Dermis blood vessel endothelial cell (primary cell): ENCODE results near the gene EXOC3. TPM values are rescaled to one million over a fixed set of nuclear protein-coding genes. Genes with fewer than 3 reads are reported as not detected.
A peak's percentile ranks its signal among the peaks of the same experiment; 100 is the strongest.

ENCODE experiments used
- DNase-seq: peaks from one replicate; pipeline ENCODE4 v3.0.0; 2010
- total RNA-seq: library from RNA; depleted of rRNA; stranded (reverse); fragments of >200 nt; gene quantifications from 2 replicates; pipeline ENCODE4 v1.2.3, GENCODE V29; 2014

The EXOC3 gene
- total RNA-seq, 1 donor from 2014 or later = 52.1 TPM

DNA sequence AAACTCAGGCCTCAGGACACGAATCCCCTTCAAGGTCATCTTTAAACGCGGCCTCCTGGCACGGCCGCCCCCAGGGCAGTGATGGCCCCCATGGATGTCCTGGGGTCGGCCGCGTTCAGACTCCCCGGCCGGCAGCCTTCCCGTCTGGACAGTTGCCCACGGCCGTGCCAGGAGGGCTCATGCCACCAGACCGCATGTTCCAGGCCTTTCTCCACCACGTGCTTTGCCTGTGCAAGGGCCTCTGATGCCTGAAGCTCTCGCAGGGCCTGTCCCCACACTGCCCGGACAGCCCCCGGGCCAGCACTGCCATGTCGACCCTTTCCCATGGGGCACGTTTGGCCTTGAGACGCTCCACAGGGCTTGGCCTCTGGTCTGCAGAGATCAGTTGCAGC lies 46.7 kb downstream of the EXOC3 start:
- DNase-seq = no peak

DNA sequence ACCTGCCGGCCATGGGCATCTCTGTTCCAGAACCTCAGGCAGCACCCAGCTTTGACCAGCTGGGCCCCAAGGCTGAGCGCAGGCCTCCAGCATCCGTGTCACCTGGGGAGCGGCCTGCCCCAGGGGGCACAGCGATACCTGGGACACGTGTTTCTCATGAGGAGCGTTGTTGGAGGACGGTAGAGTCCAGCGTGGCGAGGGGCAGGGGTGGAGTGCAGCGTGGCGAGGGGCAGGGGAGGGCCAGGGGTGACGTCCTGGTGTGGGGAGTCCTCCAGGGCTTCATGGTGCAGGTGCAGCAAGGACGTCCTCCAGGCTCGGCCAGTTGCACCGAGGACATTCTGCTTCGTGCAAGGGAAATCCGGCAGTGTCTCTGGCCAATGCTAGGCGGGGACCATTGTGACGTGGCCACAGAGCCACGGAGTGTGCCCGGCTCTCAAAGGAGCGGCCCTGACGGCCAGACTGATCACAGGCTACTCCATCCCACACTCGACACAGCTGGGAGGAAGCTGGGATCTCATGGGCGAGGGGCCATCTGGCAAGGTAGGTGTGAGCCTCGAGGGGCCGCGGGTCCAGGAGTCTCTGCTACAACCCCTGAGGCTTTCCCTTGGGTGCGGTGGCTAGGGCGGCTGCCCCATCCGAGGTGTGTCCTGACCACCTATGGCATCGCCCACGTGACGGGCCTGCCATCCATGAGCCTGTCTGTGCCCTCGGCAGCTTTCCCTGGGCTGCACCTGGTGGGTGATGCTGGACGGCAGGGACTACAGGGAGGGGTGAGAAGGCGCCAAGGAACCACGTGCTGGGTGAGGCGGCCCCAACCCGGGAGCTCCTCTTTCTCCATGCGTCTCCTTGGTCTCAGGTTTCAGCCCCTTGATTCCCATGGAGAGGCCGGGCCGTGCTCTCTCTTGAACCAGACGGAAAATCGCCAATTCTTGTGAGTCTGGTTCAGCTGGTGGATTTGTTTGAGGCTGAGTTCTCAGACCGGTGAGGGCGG lies 47.4 kb downstream of the EXOC3 start:
- DNase-seq = no peak

- DNase-seq = no peak
These were observed 48.3 kb downstream of the EXOC3 start for GRCh38 chr5:491119-491855.

DNA sequence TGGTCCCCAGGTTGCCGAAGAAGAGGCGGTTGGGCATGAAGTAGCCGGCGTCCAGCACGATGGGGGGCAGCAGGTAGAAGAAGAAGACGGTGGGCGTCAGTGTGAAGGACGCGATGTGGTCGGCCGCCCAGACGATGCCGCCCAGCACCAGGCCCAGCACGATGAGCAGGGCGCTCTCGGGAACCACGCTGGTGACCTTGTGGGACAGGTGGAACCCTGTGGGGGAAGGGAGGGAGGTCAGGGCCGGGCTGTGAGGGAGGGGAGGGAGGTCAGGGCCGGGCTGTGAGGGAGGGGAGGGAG lies 48.8 kb downstream of the EXOC3 start:
- no peak for DNase-seq

GRCh38 chr5:492314-492893 lies 49.4 kb downstream of the EXOC3 start:
- no peak for DNase-seq

- DNase-seq = no peak
These were observed 50.2 kb downstream of the EXOC3 start for GRCh38 chr5:493119-493701.

DNA sequence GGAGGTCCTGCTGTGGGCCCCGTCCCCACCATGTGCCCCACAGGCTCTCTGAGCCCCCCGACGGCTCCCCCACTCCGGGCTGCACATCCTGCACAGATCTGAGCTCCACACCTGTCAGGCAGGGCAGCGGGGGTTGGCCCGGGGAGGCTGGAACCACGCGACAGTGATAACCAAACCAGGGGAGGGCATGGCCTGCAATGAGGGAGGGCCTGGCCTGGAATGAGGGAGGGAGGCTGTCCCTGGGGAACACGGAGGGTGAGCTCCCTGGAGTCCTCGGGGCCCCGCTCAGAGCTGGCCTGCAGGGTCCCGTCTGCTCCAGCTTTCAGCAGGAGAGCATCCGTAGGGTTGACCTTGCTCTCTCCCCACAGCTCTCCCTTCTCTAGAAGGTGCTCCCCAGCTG lies 50.8 kb downstream of the EXOC3 start:
- DNase-seq = no peak

DNA sequence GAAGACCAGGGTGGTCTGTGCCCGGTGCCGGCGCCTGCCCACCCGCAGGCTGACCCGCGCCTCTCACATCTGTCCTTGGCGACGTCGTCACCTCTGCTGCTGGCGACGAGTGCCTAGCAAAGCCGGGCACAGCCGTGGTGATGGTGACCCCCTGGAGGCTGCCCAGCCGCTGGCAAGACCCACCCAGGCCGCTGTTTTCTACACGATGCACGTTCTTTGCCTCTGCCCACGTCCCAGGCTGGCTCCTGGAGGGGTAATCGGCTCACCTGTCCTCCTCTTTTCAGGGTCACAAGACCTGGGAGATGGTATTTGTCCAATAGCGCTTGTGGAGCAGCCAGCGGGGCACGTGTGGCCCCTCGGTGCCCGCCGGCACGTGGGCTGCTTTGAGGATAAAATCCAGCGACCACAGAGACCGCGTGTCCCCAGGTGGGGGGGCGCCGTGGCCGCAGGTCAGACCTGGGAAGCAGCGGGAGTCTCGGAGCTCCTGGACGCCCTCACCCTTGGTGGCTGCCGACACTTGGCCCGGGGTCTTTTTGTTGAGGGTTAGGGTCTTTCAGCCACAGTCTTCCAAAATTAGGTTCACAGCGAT lies 51.8 kb downstream of the EXOC3 start:
- no peak for DNase-seq

GRCh38 chr5:496028-496427 lies 53.1 kb downstream of the EXOC3 start:
- DNase-seq = no peak

- no peak for DNase-seq
These were observed 54.2 kb downstream of the EXOC3 start for GRCh38 chr5:497090-497700.

DNA sequence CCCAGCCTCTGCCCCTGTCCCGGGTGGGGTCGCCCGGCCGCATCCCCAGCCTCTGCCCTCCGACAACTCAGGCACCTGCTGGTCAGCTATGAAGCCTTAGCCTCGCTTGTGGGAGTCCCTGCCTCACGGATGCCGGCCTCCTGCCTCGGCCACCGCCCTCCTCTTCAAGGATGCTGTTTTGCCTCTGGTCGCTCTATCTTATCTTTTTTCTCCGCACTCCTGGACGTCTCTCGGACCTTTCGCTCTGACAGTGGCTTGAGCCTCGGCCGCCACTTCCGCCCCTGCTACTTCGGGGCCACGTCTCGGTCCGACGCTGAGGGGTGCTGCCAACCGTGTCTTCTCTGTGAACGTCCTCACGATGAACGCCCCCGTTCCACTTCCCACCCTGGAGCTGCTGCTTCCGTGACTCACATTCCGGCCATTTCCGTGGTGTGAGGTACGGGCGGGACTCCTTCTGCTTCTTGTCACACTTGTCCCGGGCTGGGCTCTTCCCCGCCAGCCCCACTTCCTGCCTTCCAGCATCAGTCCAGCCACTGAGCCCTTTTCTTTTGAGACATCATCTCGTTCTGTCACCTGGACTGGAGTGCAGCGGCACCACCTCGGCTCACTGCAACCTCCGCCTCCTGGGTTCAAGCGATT lies 55.0 kb downstream of the EXOC3 start:
- DNase-seq = no peak

DNA sequence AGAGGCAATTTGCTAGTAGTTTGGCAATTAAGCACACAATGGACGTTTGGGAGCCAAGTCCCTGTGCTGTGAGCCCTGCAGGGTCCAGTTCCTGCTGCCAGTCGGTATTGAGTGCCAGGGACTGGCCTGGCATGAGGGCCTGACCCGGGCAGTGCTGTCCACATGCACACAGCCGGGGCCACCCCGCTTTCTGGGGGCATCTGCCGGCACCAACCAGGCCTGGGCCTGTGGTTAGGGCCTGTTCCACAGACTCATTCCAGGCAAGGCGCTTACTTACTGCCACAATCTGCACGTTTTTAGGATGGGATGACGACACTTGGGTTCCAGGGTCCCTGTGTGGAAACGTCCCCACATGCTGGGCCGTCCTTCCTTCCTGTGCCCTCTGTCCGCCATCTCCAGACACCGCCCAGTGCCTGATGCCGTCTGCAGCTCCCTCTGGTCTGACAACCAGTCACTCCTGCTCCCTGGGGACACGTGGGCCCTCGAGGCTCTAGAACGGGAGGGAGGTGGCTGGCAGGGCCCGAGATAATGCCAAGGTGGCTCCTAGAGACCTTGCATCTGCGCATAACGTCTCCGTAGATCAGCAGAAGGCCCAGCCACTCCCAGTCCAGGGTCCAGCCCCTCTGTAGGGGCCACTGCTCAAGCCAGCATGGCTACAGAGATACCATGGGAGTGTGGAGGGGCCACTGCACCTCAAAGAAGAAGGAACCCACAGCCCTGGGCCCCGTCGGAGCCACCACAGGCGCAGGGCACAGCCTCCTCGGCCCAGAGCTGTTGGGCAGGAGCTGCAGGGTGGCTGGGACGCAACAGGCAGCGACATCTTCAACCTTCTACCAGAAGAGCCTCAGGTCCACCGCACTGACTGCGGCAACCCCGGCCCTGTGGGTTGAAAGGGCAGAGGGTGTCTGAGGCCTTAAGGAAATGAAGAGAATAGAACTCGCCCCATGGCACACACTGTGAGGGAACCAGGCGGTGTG lies 56.5 kb downstream of the EXOC3 start:
- no peak for DNase-seq

DNA sequence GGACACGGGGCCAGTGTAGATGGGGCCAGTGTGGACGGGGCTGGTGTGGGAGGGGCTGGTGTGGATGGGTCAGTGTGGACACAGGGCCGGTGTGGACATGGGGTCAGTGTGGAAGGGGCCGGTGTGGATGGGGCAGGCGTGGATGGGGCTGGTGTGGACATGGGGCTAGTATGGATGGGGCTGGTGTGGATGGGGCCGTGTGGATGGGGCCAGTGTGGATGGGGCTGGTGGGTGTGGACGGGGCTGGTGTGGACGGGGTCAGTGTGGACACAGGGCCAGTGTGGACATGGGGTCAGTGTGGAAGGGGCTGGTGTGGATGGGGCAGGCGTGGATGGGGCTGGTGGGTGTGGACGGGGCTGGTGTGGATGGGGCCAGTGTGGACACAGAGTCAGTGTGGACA lies 57.5 kb downstream of the EXOC3 start:
- no peak for DNase-seq

DNA sequence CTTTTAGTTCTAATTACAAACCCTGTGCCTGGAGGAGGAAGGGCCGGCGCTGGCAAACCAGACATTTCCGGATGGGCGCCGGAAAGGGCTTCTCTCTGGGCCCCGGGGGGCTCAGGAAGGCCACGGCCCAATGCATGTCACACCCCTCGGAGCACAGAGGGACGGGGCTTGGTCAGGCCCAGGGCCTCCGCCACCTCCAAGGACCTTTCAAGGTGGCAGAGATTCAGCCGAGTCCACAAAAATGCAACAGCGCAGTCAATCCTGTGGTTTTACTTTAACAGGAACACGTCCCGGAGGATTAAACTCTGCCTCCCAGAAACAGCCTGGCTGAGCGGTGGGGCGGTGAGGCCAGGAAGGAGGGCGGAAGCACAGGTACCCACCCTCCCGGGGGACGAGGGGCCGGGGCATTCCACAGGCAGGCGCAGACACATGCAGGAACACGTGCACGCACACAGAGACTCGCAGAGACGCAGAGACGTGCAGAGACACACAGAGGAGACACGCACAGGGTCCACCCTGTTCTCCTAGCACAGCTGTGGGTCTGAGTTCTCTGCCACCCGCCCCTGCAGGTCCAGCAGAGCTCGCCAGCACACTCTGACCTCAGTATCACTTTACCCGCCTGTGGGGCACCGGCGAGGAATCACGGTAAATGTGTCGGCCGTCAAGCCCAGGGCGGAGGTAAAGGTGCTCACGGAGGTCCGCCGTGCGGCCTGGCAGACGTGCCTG lies 58.3 kb downstream of the EXOC3 start:
- peak; percentile 6 for DNase-seq

DNA sequence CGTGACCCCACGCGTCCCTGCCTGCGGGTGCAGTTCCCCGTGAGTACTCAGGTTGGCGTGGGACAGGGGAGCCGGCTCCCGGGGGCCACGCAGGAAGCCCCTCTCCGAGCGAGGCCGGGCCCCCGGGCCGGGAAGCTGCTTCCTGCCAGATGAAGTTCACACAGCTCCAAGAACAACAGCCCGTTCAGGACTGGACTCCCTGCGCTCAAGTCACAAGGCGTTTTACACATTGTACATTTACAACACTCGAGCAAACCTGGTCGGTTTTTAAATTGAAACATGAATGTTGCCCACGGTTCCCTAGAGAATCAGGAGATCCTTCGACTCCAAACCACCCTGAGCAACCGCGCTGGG lies 58.8 kb downstream of the EXOC3 start:
- DNase-seq = peak; percentile 47

- peak; percentile 11 for DNase-seq
These were observed 59.5 kb downstream of the EXOC3 start for GRCh38 chr5:502325-503079.

GRCh38 chr5:504326-505154 lies 61.6 kb downstream of the EXOC3 start:
- no peak for DNase-seq

DNA sequence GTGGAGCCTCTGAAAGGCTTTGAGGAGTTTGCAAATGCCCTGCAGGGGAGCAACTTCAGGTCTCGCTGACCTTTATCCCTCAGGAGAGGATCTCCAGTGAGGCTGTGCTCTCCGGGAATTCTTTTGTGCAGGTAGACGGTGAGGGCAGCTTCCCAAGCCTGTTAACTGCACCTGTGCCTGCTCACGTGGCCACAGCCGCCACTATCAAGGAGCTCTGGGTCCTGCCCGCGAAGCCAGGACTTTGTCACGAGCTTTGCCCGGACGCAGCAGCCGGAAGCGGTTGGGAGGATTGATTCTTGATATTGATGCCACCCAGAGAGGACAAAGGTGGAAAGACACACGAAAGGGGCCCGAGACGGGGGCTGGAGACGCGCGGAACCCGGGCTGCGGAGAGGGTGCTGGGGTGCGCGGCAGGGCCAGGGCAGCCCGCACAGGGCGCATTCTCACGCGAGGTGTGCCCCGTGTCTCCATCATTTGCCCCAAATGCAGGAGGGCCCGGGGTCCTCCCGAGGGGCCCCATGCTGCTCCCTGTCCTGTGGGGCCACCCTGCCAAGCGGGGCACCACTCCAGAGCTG lies 63.1 kb downstream of the EXOC3 start:
- DNase-seq = no peak
